K562 (cell line): ENCODE results near the gene CEP89. TPM values are rescaled to one million over a fixed set of nuclear protein-coding genes. Genes with fewer than 3 reads are reported as not detected.

Experiments
- KDM2B ChIP-seq: fragments of 250-450 bp; sonication (Bioruptor Pico); IDR thresholded peaks from 2 replicates; pipeline ENCODE4 v1.8.0; 2021; ENCODE audit warnings: mild to moderate bottlenecking, moderate library complexity
- NR3C1 ChIP-seq: sonication (generic); formaldehyde crosslinking; IDR thresholded peaks from 2 replicates; pipeline ENCODE4 v1.8.1; 2022; ENCODE audit warnings: missing genetic modification reagents
- RBM14 ChIP-seq: fragments of 200-400 bp; formaldehyde crosslinking; IDR thresholded peaks from 2 replicates; pipeline ENCODE4 v1.6.1; 2018; ENCODE audit warnings: low read depth, mild to moderate bottlenecking, low read length, moderate library complexity, borderline replicate concordance; ENCODE audit not compliant: insufficient read depth
- SIN3A ChIP-seq, 2 experiments: fragments of 150-350 bp in 1 of 2; IDR thresholded peaks; 2 replicates each; pipeline ENCODE4 v1.6.1; 2011 to 2016; ENCODE audit warnings: borderline replicate concordance in 2 of 2, low read depth in 2 of 2, low read length in 2 of 2, mild to moderate bottlenecking in 2 of 2, moderate library complexity in 2 of 2; ENCODE audit not compliant: control insufficient read depth in 1 of 2
- SMAD1 ChIP-seq: fragments of 150-350 bp; IDR thresholded peaks from 2 replicates; pipeline ENCODE4 v1.6.1; 2014; ENCODE audit warnings: low read length, low read depth; ENCODE audit not compliant: partially characterized antibody
- ZNF134 ChIP-seq: fragments of 250-450 bp; sonication (Bioruptor Pico); conservative IDR thresholded peaks from 2 replicates; pipeline ENCODE4 v1.4.0; 2020
- ZNF140 ChIP-seq: fragments of 250-450 bp; sonication (Bioruptor Pico); IDR thresholded peaks from 2 replicates; pipeline ENCODE4 v1.8.0; 2021; ENCODE audit warnings: moderate library complexity, mild to moderate bottlenecking, inconsistent platforms
- ZNF780A ChIP-seq: fragments of 250-450 bp; sonication (Bioruptor Pico); IDR thresholded peaks from 2 replicates; pipeline ENCODE4 v1.5.0; 2021; ENCODE audit warnings: mild to moderate bottlenecking
- polyA plus RNA-seq, 8 experiments: library from polyadenylated mRNA; depleted of rRNA in 4 of 8; stranded (reverse) in 5 of 8; unstranded in 3 of 8; fragments of >200 nt; fragmentation: Nextera tagmentation in 2 of 8; fragmentation: Illumina TruSeq in 1 of 8; extraction: Ambion mirVana in 2 of 8; extraction: Trizol in 1 of 8; gene quantifications; 2 replicates each; pipeline versions ENCODE4 v1.2.1 to v1.2.3, GENCODE V29; 2011 to 2014; ENCODE audit warnings: inconsistent platforms in 1 of 8, missing spikeins in 1 of 8
- total RNA-seq, 7 experiments: library from RNA; depleted of rRNA in 6 of 7; stranded (reverse); fragments of >200 nt in 6 of 7; fragmentation: Illumina TruSeq in 2 of 7; extraction: Trizol in 2 of 7; gene quantifications; 2 replicates each; pipeline versions ENCODE4 v1.2.1 to v1.2.3, GENCODE V29; 2011 to 2021; ENCODE audit warnings: low replicate concordance in 1 of 7
- TF ChIP-seq, protein P1 (sequence below): fragments of 450-650 bp; IDR thresholded peaks from 2 replicates; pipeline ENCODE4 v1.6.1; 2016; ENCODE audit warnings: mild to moderate bottlenecking, moderate library complexity
- TF ChIP-seq, protein P2 (sequence below): IDR thresholded peaks from 2 replicates; pipeline ENCODE4 v1.6.1; 2011; ENCODE audit warnings: borderline replicate concordance, low read depth, mild to moderate bottlenecking, moderate library complexity, low read length; ENCODE audit not compliant: insufficient read depth, poor library complexity, severe bottlenecking
- TF ChIP-seq, protein P3 (sequence below), 2 experiments: fragments of 450-650 bp; conservative IDR thresholded peaks; 2 replicates each; pipeline ENCODE4 v1.6.1; 2017; ENCODE audit warnings: mild to moderate bottlenecking in 2 of 2, moderate library complexity in 2 of 2

Gene CEP89
- total and polyA plus RNA-seq, 9 of the 15 experiments (the other 6 are each of a cell fraction or from before 2014, with no cell fraction given), result 5.5 to 15.0 (median 7.2) TPM

DNA sequence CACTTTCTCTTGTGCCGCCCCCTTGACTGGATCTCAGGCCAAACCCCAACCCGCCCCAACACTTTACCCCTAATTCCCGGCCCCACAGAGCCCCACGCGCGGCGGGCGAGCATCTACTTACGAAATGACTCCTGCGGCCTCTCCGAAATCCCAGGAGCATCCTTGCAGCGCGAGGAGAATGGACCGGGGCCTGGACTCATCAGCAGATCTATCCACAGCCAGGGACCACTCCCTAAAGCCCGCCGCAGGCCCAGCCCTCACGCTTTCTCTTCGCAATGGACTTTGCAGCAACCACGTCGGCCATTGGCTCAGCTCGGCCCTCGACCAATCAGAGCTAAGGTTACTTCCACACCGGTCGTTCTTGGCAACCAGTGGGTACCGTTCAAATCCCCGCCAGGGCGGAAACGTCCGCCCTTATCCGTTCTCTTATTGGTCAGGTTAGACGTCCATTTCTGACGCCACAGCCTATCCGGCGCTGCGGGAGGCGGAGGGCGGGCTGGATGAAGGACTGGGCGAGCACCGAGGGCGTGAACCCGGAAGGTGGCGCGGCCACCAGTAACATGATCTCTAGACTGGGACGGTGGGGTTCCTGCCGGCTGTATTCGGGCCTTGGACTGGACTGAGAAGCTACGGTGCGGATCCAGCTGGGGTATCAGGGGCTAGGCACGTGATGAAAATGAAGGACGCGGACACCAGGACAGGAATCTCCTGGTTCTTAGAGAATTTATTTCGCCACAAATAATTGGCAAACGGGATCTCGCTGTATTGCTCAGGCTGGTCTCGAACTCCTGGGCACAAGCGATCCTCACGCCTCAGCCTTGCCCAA, at the start of gene CEP89, which contains the start of gene FAAP24 (continued):
- TF ChIP-seq, protein P1, sequence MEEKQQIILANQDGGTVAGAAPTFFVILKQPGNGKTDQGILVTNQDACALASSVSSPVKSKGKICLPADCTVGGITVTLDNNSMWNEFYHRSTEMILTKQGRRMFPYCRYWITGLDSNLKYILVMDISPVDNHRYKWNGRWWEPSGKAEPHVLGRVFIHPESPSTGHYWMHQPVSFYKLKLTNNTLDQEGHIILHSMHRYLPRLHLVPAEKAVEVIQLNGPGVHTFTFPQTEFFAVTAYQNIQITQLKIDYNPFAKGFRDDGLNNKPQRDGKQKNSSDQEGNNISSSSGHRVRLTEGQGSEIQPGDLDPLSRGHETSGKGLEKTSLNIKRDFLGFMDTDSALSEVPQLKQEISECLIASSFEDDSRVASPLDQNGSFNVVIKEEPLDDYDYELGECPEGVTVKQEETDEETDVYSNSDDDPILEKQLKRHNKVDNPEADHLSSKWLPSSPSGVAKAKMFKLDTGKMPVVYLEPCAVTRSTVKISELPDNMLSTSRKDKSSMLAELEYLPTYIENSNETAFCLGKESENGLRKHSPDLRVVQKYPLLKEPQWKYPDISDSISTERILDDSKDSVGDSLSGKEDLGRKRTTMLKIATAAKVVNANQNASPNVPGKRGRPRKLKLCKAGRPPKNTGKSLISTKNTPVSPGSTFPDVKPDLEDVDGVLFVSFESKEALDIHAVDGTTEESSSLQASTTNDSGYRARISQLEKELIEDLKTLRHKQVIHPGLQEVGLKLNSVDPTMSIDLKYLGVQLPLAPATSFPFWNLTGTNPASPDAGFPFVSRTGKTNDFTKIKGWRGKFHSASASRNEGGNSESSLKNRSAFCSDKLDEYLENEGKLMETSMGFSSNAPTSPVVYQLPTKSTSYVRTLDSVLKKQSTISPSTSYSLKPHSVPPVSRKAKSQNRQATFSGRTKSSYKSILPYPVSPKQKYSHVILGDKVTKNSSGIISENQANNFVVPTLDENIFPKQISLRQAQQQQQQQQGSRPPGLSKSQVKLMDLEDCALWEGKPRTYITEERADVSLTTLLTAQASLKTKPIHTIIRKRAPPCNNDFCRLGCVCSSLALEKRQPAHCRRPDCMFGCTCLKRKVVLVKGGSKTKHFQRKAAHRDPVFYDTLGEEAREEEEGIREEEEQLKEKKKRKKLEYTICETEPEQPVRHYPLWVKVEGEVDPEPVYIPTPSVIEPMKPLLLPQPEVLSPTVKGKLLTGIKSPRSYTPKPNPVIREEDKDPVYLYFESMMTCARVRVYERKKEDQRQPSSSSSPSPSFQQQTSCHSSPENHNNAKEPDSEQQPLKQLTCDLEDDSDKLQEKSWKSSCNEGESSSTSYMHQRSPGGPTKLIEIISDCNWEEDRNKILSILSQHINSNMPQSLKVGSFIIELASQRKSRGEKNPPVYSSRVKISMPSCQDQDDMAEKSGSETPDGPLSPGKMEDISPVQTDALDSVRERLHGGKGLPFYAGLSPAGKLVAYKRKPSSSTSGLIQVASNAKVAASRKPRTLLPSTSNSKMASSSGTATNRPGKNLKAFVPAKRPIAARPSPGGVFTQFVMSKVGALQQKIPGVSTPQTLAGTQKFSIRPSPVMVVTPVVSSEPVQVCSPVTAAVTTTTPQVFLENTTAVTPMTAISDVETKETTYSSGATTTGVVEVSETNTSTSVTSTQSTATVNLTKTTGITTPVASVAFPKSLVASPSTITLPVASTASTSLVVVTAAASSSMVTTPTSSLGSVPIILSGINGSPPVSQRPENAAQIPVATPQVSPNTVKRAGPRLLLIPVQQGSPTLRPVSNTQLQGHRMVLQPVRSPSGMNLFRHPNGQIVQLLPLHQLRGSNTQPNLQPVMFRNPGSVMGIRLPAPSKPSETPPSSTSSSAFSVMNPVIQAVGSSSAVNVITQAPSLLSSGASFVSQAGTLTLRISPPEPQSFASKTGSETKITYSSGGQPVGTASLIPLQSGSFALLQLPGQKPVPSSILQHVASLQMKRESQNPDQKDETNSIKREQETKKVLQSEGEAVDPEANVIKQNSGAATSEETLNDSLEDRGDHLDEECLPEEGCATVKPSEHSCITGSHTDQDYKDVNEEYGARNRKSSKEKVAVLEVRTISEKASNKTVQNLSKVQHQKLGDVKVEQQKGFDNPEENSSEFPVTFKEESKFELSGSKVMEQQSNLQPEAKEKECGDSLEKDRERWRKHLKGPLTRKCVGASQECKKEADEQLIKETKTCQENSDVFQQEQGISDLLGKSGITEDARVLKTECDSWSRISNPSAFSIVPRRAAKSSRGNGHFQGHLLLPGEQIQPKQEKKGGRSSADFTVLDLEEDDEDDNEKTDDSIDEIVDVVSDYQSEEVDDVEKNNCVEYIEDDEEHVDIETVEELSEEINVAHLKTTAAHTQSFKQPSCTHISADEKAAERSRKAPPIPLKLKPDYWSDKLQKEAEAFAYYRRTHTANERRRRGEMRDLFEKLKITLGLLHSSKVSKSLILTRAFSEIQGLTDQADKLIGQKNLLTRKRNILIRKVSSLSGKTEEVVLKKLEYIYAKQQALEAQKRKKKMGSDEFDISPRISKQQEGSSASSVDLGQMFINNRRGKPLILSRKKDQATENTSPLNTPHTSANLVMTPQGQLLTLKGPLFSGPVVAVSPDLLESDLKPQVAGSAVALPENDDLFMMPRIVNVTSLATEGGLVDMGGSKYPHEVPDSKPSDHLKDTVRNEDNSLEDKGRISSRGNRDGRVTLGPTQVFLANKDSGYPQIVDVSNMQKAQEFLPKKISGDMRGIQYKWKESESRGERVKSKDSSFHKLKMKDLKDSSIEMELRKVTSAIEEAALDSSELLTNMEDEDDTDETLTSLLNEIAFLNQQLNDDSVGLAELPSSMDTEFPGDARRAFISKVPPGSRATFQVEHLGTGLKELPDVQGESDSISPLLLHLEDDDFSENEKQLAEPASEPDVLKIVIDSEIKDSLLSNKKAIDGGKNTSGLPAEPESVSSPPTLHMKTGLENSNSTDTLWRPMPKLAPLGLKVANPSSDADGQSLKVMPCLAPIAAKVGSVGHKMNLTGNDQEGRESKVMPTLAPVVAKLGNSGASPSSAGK, result peak; percentile 32; the same call in 1 of the 2 replicates
- no peak for TF ChIP-seq NR3C1 (CRISPR knock-in tag)
- no peak for TF ChIP-seq KDM2B (CRISPR knock-in tag)
- TF ChIP-seq, protein P2, sequence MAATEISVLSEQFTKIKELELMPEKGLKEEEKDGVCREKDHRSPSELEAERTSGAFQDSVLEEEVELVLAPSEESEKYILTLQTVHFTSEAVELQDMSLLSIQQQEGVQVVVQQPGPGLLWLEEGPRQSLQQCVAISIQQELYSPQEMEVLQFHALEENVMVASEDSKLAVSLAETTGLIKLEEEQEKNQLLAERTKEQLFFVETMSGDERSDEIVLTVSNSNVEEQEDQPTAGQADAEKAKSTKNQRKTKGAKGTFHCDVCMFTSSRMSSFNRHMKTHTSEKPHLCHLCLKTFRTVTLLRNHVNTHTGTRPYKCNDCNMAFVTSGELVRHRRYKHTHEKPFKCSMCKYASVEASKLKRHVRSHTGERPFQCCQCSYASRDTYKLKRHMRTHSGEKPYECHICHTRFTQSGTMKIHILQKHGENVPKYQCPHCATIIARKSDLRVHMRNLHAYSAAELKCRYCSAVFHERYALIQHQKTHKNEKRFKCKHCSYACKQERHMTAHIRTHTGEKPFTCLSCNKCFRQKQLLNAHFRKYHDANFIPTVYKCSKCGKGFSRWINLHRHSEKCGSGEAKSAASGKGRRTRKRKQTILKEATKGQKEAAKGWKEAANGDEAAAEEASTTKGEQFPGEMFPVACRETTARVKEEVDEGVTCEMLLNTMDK, result no peak
- peak; percentile 7 for TF ChIP-seq SMAD1
- TF ChIP-seq ZNF780A (CRISPR knock-in tag), result no peak
- peak; percentile 87 to 93 for TF ChIP-seq SIN3A (IDR thresholded peaks at IDR 0.05; ENCODE audit: borderline replicate concordance in 2 of 2, control insufficient read depth in 1 of 2, low read depth in 2 of 2, low read length in 2 of 2)
- TF ChIP-seq ZNF140 (CRISPR knock-in tag), result no peak
- TF ChIP-seq, protein P3, sequence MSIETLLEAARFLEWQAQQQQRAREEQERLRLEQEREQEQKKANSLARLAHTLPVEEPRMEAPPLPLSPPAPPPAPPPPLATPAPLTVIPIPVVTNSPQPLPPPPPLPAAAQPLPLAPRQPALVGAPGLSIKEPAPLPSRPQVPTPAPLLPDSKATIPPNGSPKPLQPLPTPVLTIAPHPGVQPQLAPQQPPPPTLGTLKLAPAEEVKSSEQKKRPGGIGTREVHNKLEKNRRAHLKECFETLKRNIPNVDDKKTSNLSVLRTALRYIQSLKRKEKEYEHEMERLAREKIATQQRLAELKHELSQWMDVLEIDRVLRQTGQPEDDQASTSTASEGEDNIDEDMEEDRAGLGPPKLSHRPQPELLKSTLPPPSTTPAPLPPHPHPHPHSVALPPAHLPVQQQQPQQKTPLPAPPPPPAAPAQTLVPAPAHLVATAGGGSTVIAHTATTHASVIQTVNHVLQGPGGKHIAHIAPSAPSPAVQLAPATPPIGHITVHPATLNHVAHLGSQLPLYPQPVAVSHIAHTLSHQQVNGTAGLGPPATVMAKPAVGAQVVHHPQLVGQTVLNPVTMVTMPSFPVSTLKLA (conservative IDR thresholded peaks at IDR 0.05), result peak; percentile 78 to 94
- TF ChIP-seq RBM14, result no peak
- TF ChIP-seq ZNF134 (CRISPR knock-in tag), result no peak
